ENCODE measurements around the gene ATP6V0E1. TPM values are rescaled to one million over a fixed set of nuclear protein-coding genes. Genes with fewer than 3 reads are reported as not detected.

ATP6V0E1 gene
- total and polyA plus RNA-seq, 2 of the 8 experiments (the other 6 are each of a cell fraction or from before 2014, with no cell fraction given) = 108 to 134 TPM

- TF ChIP-seq, protein P1, sequence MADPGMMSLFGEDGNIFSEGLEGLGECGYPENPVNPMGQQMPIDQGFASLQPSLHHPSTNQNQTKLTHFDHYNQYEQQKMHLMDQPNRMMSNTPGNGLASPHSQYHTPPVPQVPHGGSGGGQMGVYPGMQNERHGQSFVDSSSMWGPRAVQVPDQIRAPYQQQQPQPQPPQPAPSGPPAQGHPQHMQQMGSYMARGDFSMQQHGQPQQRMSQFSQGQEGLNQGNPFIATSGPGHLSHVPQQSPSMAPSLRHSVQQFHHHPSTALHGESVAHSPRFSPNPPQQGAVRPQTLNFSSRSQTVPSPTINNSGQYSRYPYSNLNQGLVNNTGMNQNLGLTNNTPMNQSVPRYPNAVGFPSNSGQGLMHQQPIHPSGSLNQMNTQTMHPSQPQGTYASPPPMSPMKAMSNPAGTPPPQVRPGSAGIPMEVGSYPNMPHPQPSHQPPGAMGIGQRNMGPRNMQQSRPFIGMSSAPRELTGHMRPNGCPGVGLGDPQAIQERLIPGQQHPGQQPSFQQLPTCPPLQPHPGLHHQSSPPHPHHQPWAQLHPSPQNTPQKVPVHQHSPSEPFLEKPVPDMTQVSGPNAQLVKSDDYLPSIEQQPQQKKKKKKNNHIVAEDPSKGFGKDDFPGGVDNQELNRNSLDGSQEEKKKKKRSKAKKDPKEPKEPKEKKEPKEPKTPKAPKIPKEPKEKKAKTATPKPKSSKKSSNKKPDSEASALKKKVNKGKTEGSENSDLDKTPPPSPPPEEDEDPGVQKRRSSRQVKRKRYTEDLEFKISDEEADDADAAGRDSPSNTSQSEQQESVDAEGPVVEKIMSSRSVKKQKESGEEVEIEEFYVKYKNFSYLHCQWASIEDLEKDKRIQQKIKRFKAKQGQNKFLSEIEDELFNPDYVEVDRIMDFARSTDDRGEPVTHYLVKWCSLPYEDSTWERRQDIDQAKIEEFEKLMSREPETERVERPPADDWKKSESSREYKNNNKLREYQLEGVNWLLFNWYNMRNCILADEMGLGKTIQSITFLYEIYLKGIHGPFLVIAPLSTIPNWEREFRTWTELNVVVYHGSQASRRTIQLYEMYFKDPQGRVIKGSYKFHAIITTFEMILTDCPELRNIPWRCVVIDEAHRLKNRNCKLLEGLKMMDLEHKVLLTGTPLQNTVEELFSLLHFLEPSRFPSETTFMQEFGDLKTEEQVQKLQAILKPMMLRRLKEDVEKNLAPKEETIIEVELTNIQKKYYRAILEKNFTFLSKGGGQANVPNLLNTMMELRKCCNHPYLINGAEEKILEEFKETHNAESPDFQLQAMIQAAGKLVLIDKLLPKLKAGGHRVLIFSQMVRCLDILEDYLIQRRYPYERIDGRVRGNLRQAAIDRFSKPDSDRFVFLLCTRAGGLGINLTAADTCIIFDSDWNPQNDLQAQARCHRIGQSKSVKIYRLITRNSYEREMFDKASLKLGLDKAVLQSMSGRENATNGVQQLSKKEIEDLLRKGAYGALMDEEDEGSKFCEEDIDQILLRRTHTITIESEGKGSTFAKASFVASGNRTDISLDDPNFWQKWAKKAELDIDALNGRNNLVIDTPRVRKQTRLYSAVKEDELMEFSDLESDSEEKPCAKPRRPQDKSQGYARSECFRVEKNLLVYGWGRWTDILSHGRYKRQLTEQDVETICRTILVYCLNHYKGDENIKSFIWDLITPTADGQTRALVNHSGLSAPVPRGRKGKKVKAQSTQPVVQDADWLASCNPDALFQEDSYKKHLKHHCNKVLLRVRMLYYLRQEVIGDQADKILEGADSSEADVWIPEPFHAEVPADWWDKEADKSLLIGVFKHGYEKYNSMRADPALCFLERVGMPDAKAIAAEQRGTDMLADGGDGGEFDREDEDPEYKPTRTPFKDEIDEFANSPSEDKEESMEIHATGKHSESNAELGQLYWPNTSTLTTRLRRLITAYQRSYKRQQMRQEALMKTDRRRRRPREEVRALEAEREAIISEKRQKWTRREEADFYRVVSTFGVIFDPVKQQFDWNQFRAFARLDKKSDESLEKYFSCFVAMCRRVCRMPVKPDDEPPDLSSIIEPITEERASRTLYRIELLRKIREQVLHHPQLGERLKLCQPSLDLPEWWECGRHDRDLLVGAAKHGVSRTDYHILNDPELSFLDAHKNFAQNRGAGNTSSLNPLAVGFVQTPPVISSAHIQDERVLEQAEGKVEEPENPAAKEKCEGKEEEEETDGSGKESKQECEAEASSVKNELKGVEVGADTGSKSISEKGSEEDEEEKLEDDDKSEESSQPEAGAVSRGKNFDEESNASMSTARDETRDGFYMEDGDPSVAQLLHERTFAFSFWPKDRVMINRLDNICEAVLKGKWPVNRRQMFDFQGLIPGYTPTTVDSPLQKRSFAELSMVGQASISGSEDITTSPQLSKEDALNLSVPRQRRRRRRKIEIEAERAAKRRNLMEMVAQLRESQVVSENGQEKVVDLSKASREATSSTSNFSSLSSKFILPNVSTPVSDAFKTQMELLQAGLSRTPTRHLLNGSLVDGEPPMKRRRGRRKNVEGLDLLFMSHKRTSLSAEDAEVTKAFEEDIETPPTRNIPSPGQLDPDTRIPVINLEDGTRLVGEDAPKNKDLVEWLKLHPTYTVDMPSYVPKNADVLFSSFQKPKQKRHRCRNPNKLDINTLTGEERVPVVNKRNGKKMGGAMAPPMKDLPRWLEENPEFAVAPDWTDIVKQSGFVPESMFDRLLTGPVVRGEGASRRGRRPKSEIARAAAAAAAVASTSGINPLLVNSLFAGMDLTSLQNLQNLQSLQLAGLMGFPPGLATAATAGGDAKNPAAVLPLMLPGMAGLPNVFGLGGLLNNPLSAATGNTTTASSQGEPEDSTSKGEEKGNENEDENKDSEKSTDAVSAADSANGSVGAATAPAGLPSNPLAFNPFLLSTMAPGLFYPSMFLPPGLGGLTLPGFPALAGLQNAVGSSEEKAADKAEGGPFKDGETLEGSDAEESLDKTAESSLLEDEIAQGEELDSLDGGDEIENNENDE (IDR thresholded peaks at IDR 0.05; ENCODE audit: insufficient replicate concordance, low read length) = no peak
- no peak for TF ChIP-seq PHF8 (conservative IDR thresholded peaks at IDR 0.05; ENCODE audit: low read depth, low read length)
- TF ChIP-seq RNF2 (IDR thresholded peaks at IDR 0.05; ENCODE audit: borderline replicate concordance, low read depth, low read length, missing control alignments, poor library complexity, severe bottlenecking) = no peak
- no peak for TF ChIP-seq SP2 (IDR thresholded peaks at IDR 0.05; ENCODE audit: low read length)
- no peak for TF ChIP-seq BRCA1 (IDR thresholded peaks at IDR 0.05; ENCODE audit: low read depth, low read length)
- TF ChIP-seq CBX8 (IDR thresholded peaks at IDR 0.05; ENCODE audit: borderline replicate concordance, low read depth, low read length) = no peak
- TF ChIP-seq, protein P2, sequence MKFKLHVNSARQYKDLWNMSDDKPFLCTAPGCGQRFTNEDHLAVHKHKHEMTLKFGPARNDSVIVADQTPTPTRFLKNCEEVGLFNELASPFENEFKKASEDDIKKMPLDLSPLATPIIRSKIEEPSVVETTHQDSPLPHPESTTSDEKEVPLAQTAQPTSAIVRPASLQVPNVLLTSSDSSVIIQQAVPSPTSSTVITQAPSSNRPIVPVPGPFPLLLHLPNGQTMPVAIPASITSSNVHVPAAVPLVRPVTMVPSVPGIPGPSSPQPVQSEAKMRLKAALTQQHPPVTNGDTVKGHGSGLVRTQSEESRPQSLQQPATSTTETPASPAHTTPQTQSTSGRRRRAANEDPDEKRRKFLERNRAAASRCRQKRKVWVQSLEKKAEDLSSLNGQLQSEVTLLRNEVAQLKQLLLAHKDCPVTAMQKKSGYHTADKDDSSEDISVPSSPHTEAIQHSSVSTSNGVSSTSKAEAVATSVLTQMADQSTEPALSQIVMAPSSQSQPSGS (IDR thresholded peaks at IDR 0.05; ENCODE audit: low read length) = no peak
- TF ChIP-seq SUZ12 (IDR thresholded peaks at IDR 0.05; ENCODE audit: low read length) = no peak
- no peak for TF ChIP-seq TAF1 (IDR thresholded peaks at IDR 0.05; ENCODE audit: low read depth, low read length)
- TF ChIP-seq CBX5 (IDR thresholded peaks at IDR 0.05; ENCODE audit: low read depth, low read length) = no peak
These were observed 68.2 kb downstream of the ATP6V0E1 start (continued) for GRCh38 chr5:173051746-173052145.
